Endothelial cell of umbilical vein (primary cell): Measurements from ENCODE around the gene CACNG8. TPM values are rescaled to one million over a fixed set of nuclear protein-coding genes. Genes with fewer than 3 reads are reported as not detected.
A peak's percentile ranks its signal among the peaks of the same experiment; 100 is the strongest.

Source experiments
- BruUV-seq: library from RNA; stranded (reverse); fragments of 400-500 nt; replicated peaks from 2 replicates; lab custom pipeline; 2021; lab: Mats Ljungman, UMichigan
- CTCF ChIA-PET: fragments of 300-600, 350-600 bp; sonication (Branson Sonifier 250); formaldehyde crosslinking; loops from one replicate; lab custom pipeline; 2021; ENCODE audit warnings: antibody characterized with exemption, inconsistent platforms; lab: Charles Lee
- POLR2A ChIA-PET: fragments of 300-600, 350-600 bp; sonication (Branson Sonifier 250); formaldehyde crosslinking; loops from one replicate; lab custom pipeline; 2021; ENCODE audit warnings: antibody characterized with exemption, inconsistent platforms; lab: Charles Lee
- DNase-seq: peaks from one replicate; pipeline ENCODE4 v3.0.0-alpha.2; 2011; ENCODE audit warnings: low read depth, low spot score
- FAIRE-seq: peaks from 2 replicates; lab custom pipeline; 2011; peaks lifted over from hg19 to GRCh38; lab: Jason Lieb, UNC
- H2AFZ ChIP-seq: 2 replicates; pipeline ENCODE4 v1.6.0; 2012; ENCODE audit warnings: low read depth, low read length, control low read depth, inconsistent platforms
- H3K27ac ChIP-seq: 2 replicates; pipeline ENCODE4 v1.5.1; 2011; ENCODE audit warnings: low read depth, mild to moderate bottlenecking, control low read depth, low read length, moderate library complexity; ENCODE audit not compliant: insufficient read depth
- H3K27me3 ChIP-seq, 2 experiments: 2 replicates each; pipeline versions ENCODE4 v1.6.0 to v1.6.1; 2011; ENCODE audit warnings: low read length in 2 of 2, mixed read lengths in 1 of 2; ENCODE audit not compliant: control insufficient read depth in 2 of 2, insufficient read depth in 2 of 2
- H3K36me3 ChIP-seq, 2 experiments: 2 replicates in 1 of 2; 3 replicates in 1 of 2; pipeline ENCODE4 v1.5.1; 2011; ENCODE audit warnings: low read length in 2 of 2, mild to moderate bottlenecking in 1 of 2, moderate library complexity in 1 of 2; ENCODE audit not compliant: control insufficient read depth in 2 of 2, insufficient read depth in 2 of 2; ENCODE audit errors: extremely low read depth in 1 of 2
- H3K4me1 ChIP-seq: 3 replicates; pipeline ENCODE4 v1.5.1; 2011; ENCODE audit warnings: mild to moderate bottlenecking, low read length; ENCODE audit not compliant: control insufficient read depth, insufficient read depth; ENCODE audit errors: extremely low read depth
- H3K4me2 ChIP-seq: 2 replicates; pipeline ENCODE4 v1.6.1; 2011; ENCODE audit warnings: low read length, control low read depth, mixed read lengths; ENCODE audit not compliant: insufficient read depth
- H3K4me3 ChIP-seq, 3 experiments: fragments of 200-600 bp in 1 of 3; sonication (generic), shearing (Covaris generic) in 1 of 3; replicated peaks in 1 of 3; 2 replicates each; pipeline ENCODE4 v1.5.1; 2011 to 2016; ENCODE audit warnings: control low read depth in 3 of 3, low read length in 3 of 3, mild to moderate bottlenecking in 2 of 3, inconsistent platforms in 1 of 3, low read depth in 1 of 3, moderate library complexity in 1 of 3; ENCODE audit not compliant: insufficient read depth in 1 of 3
- H3K79me2 ChIP-seq: 2 replicates; pipeline ENCODE4 v1.6.0; 2012; ENCODE audit warnings: low read length, inconsistent platforms; ENCODE audit not compliant: control insufficient read depth, insufficient read depth
- H3K9ac ChIP-seq: replicated peaks from 2 replicates; pipeline ENCODE3; 2011; ENCODE audit warnings: low read length, control low read depth; ENCODE audit not compliant: insufficient read depth; ENCODE audit errors: extremely low read depth
- H3K9me1 ChIP-seq: replicated peaks from 3 replicates; pipeline ENCODE4 v1.6.0; 2011; ENCODE audit warnings: mild to moderate bottlenecking, low read length; ENCODE audit not compliant: control insufficient read depth, insufficient read depth; ENCODE audit errors: extremely low read depth
- H3K9me3 ChIP-seq: replicated peaks from 2 replicates; pipeline ENCODE4 v1.5.1; 2012; ENCODE audit warnings: low read length, inconsistent platforms; ENCODE audit not compliant: control insufficient read depth, insufficient read depth
- H4K20me1 ChIP-seq: replicated peaks from 2 replicates; pipeline ENCODE3; 2011; ENCODE audit warnings: mild to moderate bottlenecking, low read length; ENCODE audit not compliant: control insufficient read depth, insufficient read depth; ENCODE audit errors: extremely low read depth
- EZH2 ChIP-seq: IDR thresholded peaks from 2 replicates; pipeline ENCODE4 v1.6.1; 2012; ENCODE audit warnings: borderline replicate concordance, low read depth, mild to moderate bottlenecking, moderate library complexity, low read length, inconsistent platforms; ENCODE audit not compliant: severe bottlenecking
- FOS ChIP-seq: IDR thresholded peaks from 2 replicates; pipeline ENCODE4 v1.6.1; 2011; ENCODE audit warnings: mild to moderate bottlenecking, low read length, moderate library complexity, borderline replicate concordance; ENCODE audit not compliant: insufficient read depth
- GATA2 ChIP-seq: IDR thresholded peaks from 2 replicates; pipeline ENCODE4 v1.7.0; 2011; ENCODE audit warnings: low read depth, mild to moderate bottlenecking, moderate library complexity, mixed read lengths, low read length; ENCODE audit not compliant: insufficient read length, insufficient read depth
- JUN ChIP-seq: IDR thresholded peaks from 2 replicates; pipeline ENCODE4 v1.6.1; 2011; ENCODE audit warnings: borderline replicate concordance, low read depth; ENCODE audit not compliant: insufficient read length, insufficient read depth
- MYC ChIP-seq: IDR thresholded peaks from one replicate; pipeline ENCODE4 v1.6.1; 2011; ENCODE audit warnings: mild to moderate bottlenecking, low read depth, low read length
- POLR2A ChIP-seq: IDR thresholded peaks from 2 replicates; pipeline ENCODE4 v1.6.1; 2012; ENCODE audit warnings: low read depth, mild to moderate bottlenecking, control low read depth, low read length
- POLR2AphosphoS5 ChIP-seq: IDR thresholded peaks from 2 replicates; pipeline ENCODE4 v1.6.1; 2012; ENCODE audit warnings: low read depth, mild to moderate bottlenecking, control low read depth, low read length, moderate library complexity; ENCODE audit not compliant: insufficient read depth
- dilution Hi-C: fragments of 300-500 bp; cut with MboI; formaldehyde crosslinking; loops from one replicate; pipeline ENCODE4 v1.15.0; 2019; ENCODE audit warnings: low sequenced_read_pairs; ENCODE audit not compliant: extremely low pct_ligation_motif_present
- intact Hi-C: fragments of 100-400 bp; cut with micrococcal nuclease; formaldehyde crosslinking; loops from one replicate; pipeline ENCODE4 v1.10.0; 2022
- polyA plus RNA-seq, 4 experiments: library from polyadenylated mRNA; depleted of rRNA in 3 of 4; stranded (reverse) in 3 of 4; unstranded in 1 of 4; fragments of >200 nt; gene quantifications; 2 replicates each; pipeline versions ENCODE4 v1.2.1 to v1.2.3, GENCODE V29; 2011 to 2012; ENCODE audit warnings: missing spikeins in 1 of 4
- total RNA-seq: library from RNA; stranded (reverse); gene quantifications from 2 replicates; pipeline ENCODE4 v1.2.3, GENCODE V29; 2021
- TF ChIP-seq, protein P1 (sequence below), 2 donors: IDR thresholded peaks; 1 replicate in 1 of 2; 2 replicates in 1 of 2; pipeline ENCODE4 v1.5.1; 2011; ENCODE audit warnings: low read length in 2 of 2, mild to moderate bottlenecking in 2 of 2, moderate library complexity in 2 of 2, control low read depth in 1 of 2, inconsistent platforms in 1 of 2, low read depth in 1 of 2; ENCODE audit not compliant: insufficient read depth in 1 of 2; ENCODE audit errors: extremely low read depth in 1 of 2
- TF ChIP-seq, protein P2 (sequence below): IDR thresholded peaks from 2 replicates; pipeline ENCODE4 v1.6.1; 2011; ENCODE audit not compliant: insufficient read depth, insufficient read length

Gene CACNG8
- total and polyA plus RNA-seq, 2 donors (not counting 3 experiments of a cell fraction or from before 2014, with no cell fraction given): 0.18 to 1.7 TPM

DNA sequence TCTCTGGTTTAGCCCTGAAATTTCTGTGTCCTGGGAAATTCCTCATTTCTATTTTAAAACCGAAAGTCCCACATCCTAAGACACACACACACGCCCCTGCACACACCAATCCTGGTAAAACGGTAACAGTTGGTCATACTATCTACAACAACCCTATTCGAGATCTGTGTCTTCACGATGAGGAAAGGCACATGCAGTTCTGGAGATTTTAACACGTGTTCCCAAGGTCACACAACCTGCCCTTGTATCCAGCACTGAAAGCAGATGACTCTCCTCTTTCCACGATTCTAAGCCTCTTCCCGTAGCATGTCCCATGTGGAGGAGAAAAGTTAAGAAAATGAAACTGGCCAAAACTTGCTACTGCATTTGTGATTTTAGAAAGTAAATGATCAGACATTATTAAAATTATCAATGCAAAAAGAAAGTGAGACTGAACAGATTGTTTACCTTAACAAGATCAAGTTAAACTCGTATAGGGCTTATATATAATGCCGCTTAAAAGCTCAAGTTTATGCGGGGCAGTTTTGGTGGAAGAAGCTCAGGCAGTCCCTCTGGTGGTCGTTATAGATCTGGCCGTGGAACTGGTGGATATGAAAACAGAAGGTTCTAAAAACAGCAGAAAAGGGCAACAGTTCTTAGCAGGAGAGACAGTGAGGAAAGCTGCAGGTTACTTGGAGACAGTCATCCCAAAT lies 68.3 kb downstream of the CACNG8 start:
- Histone ChIP-seq H3K4me2 (no peak overlapping the region), H3K9ac (no peak overlapping the region), H4K20me1 (no peaks in the 10 kb centered on the region), H3K79me2 (no peaks in the 10 kb centered on the region), H3K27me3 (no peaks in the 10 kb centered on the region), H3K27ac (no peak overlapping the region), H3K4me3 (no peak overlapping the region), H3K36me3 (no peaks in the 10 kb centered on the region), H3K4me1 (peaks cover 12% of the 10 kb centered on the region), H3K9me1 (no peaks in the 10 kb centered on the region), H3K9me3 (no peaks in the 10 kb centered on the region), H2AFZ (peak overlapping the region; percentile 63)
- ChIA-PET CTCF (interaction anchor here (0.7 to 1.4 kb wide), 18 partner anchors 8 to 240 kb away, joined by 3 to 54 read pairs (median 4); no protein-coding TSS in a partner anchor), POLR2A (no interaction called here)
- no TSS peak for BruUV-seq
- DNase-seq (peak; percentile 29), FAIRE-seq (no peak)
- TF ChIP-seq JUN (no peak), FOS (no peak), POLR2A (no peak), MYC (no peak), GATA2 (no peak), POLR2AphosphoS5 (no peak), EZH2 (no peak)
- TF ChIP-seq, protein P1, sequence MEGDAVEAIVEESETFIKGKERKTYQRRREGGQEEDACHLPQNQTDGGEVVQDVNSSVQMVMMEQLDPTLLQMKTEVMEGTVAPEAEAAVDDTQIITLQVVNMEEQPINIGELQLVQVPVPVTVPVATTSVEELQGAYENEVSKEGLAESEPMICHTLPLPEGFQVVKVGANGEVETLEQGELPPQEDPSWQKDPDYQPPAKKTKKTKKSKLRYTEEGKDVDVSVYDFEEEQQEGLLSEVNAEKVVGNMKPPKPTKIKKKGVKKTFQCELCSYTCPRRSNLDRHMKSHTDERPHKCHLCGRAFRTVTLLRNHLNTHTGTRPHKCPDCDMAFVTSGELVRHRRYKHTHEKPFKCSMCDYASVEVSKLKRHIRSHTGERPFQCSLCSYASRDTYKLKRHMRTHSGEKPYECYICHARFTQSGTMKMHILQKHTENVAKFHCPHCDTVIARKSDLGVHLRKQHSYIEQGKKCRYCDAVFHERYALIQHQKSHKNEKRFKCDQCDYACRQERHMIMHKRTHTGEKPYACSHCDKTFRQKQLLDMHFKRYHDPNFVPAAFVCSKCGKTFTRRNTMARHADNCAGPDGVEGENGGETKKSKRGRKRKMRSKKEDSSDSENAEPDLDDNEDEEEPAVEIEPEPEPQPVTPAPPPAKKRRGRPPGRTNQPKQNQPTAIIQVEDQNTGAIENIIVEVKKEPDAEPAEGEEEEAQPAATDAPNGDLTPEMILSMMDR (IDR thresholded peaks at IDR 0.05; ENCODE audit: extremely low read depth in 1 of 2, insufficient read depth in 1 of 2, low read depth in 1 of 2, low read length in 2 of 2): peak; percentile 34 to 53
- TF ChIP-seq, protein P2, sequence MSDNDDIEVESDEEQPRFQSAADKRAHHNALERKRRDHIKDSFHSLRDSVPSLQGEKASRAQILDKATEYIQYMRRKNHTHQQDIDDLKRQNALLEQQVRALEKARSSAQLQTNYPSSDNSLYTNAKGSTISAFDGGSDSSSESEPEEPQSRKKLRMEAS: peak; percentile 29
- dilution Hi-C loops (no loop called here), intact Hi-C loops (loop anchor here (1.0 to 10.0 kb wide), 5 partner anchors 189 to 836 kb away; partner anchors contain the start of gene ZNF665)
